Stimulated activated CD8-positive, alpha-beta memory T cell treated with anti-CD3 and anti-CD28 coated beads, Interleukin-4, amount 100 ng/mL, for 48 hours (primary cell): Measurements from ENCODE around the gene FAM72D.
"Not testable (repeated sequence)": the region's sequence is repeated elsewhere in the genome, so short reads cannot be mapped to it uniquely, and the experiment has no call there.

Experiments
- DNase-seq: peaks from one replicate; pipeline ENCODE4 v3.0.0-alpha.2; 2020

Gene FAM72D

DNA sequence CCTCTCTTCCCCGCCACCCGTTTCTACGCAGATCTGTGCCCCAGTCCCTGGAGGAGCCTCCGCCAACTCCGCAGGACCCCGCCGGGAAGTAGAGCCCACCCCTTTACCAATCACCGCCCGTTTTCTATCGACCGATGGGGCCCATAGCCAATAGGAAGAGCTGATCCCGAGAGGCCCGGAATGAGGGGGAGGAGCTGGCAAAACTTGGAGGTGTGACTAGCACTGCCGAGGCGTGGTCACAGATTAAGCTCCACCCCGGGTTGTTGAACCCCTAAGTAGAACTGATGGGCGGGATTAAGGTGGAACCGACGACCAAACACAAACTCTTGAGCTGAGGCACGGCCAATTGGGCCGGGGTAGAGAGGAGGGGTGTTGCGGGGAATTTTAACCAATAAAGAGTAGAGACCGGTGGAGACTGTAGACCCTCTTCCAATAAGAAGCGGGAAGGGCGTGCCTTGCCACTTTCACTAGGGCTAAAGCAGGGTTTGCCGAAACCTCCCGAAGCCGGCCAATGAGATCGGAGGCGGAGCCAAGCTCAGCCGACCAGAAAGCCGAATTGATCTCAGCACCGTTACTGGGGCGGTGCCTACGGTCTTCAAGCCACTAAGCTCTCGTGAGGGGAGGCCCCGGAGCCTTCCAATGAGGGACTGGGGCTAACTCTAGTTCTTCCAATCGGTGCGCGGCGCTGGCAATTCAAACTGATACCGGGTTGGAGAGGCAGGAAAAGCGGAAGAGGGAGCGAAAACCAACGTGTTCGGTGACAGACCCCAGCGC lies at the start of gene FAM72D, which contains the start of gene SRGAP2B:
Gene FAM72D, plus strand, starts transcription at position 691 of the 774 bp plus-strand sequence. CDS start 874 bp downstream, outside the sequence.
Gene SRGAP2B, minus strand, starts transcription at position 45 of the 774 bp plus-strand sequence. CDS start 2,427 bp downstream, outside the sequence.
- not testable (repeated sequence) for DNase-seq

DNA sequence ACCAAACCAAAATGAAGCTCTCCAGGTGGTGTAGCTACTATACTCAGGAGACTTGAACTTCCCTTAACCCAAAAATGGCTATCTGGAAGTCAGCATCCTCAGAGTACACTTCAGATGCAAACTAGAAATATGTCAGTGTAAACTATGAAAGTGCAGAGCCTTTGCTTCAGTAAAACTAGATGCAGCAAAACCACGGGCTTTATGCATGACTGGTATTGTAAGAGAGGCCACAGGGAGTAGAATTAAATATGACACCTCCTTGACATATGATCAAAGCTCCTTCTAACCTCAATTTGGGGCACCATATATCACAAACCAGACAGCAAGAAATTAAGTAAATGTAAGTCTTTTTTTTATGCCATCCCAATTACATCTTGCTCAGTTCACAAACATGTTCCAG lies 48.2 kb upstream of the FAM72D start:
- DNase-seq = not testable (repeated sequence)

DNA sequence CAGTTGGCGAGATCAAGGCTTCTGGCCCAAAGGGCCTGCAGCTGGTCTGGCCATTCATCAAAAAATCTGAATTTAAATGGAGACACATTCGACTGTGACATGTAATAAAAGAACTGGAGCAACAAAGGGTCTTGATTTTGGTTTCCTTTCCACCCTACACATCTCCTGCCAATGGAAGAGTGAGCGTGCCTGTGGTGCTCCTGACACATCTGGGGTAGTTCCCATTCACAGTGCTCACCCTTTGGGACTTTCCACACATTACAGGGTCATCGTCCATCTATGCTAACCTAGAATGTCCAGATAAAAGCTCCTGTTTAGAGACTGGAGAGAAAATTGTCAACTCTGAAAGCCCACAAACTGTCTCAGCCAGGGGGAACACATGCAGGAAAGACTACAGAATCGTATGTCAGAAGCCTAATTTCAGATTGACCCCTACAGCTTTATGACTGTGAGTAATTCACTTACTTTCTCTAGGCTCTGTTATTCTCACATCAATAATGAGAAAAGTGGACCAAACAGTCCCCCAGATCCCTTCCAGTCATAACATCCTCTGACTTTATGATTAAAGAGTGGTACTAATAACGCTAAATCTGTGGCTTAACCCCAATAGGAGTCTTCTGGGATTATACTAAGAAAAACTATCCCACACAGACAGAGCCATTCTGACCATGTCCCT lies 47.5 kb upstream of the FAM72D start:
- not testable (repeated sequence) for DNase-seq

DNA sequence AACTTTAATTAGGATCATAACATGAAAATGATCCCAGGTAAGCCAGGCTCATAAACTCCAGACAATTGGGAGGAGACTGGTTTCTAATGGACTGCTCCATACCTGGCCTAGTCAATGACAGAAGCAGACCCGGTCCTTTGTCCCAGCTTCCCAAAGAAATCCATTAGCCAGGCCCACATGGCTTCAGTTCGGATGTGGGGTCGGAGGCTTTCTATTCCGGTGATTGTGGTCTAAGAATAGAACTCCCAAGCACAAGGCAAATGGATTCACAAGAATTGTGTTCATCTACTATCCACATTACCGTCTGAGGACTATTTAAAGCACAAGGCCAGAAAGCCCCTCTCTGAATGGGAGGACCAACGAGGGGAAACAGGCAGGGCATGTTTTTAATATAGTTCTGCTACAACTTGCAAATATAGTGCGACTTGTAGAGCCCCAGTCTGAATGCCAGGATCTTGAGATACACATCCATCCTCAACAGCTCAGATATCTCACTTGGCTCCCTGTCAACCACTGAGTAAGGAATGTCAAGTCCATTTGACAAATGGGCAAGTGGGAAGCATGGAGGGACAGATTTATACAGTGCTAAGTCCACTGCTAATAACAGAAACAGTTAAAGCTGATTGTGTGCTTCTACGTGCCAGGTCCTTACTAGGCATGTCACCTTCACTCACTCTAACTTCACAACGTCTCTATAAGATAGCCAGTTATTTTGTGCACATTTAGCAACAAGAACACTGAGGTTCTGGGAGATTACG lies 43.6 kb upstream of the FAM72D start:
- DNase-seq = not testable (repeated sequence)

DNA sequence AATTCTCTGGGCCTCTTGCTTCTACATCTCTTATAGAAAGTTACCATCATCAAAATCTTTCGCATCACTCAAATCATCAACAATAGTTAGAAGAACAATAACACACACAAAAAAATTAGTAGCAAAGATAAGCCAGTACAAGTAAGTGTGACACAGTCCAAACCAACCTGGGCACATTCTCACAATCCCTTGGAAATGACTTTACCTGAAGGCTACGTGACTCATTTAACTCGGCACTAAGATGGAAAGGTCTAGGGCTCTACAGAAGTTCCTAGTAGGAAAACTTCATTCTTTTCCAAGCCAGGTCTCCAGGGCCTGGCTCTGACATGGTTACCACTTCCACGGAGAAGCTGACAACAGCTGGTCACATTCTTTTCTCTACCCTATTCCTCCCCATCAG lies 42.3 kb upstream of the FAM72D start:
- not testable (repeated sequence) for DNase-seq

DNA sequence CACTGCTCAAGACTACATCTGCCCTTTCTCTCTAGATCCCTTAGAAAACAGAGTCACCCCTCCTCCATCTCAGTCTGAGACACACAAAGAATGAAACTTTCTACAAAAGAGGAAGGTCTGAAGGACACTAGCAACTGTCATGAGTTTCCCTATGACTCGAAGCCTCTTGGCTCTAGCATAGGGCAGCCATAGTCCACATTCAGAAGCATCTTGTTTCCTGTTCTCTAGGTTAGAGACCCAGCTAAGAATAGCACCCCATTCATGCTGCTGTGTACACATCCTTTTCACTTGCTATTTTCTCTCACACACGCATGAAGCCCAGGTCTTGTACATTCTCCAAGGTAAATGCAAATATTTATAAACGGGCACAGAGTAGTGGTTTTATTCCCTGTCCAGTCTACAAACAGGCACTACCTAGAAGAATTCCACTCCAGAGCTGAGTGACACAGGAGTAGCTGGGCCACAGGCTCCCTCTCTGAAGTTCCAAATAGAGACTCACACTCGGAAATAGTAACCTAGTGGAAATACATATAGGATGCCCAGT lies 40.5 kb upstream of the FAM72D start:
- DNase-seq = not testable (repeated sequence)

DNA sequence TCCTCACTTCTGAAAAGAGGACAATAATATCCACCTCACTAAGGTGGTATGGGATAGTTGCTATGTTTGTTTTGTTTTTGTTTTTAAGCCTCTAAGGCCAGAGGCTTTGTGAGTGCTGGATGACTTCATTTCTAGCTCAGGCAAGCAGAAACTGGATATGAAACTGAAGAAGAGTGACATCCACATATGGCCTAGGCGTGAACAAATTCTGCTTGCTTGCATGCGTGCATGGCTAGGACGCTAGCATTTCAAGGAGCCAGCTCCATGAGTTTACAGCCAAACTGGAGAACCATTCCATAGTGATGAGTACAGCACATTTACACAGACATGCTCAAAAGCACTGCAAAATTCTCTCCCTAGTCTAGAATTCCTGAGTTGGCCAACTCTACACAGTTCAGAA lies 37.6 kb upstream of the FAM72D start:
- not testable (repeated sequence) for DNase-seq

DNA sequence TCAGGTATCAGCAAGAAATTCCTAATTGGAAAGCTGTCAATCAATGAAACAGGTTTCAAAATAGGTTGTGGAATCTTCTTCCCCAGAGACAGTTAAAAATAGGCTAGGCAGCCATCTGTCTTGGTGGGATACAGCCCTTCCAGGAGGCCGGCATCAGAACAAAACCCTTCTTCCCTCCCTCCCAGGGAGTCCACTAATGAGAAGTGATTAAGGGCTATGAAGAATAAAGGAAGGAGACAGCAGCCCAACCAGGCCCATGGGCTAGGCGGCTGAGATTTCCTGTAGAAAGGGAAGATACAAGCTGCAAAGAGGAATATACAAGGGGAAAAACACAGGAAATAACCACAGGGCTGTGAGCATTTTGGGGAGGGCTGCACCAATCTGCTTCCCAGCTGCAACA lies 32.5 kb upstream of the FAM72D start:
- DNase-seq = not testable (repeated sequence)

DNA sequence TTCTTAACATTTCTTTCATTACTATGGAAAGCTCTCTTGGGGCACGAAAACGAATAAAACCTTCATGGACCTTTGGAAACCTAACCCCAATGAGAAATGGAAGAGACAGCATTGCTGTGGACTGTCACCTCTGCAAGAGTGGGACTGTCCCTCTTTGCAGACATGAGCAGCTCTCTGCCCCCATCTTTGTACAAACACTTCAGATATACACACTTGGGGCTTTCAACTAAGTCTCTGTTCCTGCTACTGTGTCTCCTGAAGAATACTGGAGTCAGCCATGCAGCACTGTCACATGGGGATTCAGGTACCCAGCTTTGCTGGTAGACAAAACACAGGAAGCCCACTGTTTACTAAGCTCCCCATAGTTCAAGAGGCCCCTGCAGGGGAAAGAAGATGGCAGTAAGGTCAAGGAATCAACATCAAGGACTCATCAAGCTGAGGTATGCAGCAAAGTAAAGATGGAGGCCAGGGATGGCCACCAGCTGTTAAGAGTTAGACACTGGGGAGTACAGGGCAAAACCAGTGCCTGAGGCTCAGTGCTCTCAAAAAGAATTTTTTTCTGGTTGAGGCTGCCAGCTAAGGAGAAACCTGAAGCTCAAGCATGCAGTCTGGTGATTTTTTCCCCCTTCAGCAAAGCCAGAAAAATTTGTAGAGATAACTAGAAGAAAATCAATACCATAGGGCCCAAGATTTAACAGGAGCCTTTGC lies 31.7 kb upstream of the FAM72D start:
- DNase-seq = not testable (repeated sequence)

DNA sequence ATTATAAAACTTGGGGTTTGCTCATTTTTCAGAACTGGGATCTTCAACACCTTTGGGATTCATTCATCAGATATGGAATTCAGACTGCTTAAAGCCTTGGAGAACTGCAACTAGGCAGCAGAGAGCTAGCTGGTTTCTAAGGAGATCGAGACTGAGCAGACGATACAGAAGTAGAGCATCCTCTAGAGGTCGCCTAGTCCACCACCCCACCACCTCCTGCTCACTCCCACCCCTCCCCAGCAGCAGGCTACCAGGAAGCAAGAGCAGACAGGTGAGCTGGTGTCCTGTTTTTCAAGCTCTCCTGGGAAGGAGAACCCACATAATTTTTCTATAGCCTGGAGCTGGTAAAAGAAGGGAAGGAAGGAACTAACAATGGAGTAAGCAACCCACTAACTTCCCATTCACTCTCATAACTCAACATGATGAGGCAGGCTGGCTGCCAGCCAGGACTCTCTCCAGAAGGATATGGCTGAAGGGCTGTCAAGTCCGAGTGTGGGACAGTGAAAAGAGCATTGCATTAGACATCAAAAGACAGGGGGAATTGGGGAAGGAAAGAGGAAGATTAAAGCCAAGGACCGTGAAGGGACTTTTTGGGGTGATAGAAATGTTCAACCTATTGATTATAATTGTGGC lies 30.5 kb upstream of the FAM72D start:
- not testable (repeated sequence) for DNase-seq

DNA sequence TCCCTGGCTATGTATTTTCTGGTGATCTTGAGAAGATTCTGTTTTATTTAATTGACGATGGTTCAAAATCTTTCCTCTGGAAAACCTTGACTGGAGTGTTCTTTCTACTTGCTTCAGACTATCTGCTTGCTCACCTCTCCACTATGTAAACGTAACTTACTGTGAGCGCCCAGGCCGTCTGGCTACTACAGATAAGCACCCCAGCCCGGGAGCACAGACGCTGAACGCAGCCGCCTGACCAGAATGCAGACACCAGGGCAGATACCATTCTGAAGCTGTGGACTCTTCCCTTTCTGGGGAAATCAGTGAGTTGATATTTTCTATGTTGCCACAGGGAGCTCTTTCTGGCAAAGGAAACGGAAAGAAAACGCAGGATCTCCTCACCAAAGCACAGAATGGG lies 29.3 kb upstream of the FAM72D start:
- DNase-seq = not testable (repeated sequence)

DNA sequence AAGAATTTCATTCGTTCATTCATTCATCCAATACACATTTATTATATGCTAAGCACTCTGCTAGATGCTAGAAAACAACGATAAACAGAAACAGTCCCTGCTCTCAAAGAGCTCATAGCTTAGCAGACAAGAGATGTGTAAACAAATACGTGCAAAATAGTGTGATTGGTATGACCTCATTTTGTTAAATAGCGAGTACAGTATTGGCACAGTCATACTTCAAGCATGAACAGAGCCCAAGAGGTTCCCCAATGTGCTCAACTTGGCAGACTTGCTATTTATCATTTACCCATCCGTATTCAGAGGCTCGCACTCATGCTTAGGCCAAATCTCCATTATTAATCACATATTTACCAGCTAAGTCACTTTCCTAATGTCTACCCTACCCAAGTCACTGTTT lies 24.2 kb upstream of the FAM72D start:
- DNase-seq = not testable (repeated sequence)

DNA sequence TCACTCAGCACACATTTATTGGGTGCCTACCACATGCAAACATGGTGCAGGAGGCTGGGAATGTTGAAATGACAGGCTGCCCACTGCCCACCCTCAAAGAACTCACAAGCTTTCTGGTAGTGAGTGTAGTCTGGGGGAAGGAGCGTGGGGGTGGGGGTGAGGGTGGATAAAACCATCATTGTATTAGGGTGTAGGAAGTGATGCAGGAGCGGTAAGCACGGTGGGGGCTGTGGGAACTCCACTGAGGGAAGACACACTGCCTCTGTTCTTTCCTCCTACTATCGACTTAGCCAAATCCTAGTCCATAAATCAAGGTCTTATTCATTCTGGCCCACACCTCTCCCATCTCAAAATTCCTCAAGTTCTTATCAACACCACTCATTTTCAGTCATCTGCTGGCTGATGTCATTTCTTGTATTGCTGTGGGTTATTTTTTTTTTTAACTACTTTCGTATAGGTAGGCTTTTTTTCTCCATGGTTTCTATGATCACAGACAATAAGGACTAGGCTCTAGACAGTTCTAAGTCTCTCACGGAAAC lies 21.7 kb upstream of the FAM72D start:
- not testable (repeated sequence) for DNase-seq

DNA sequence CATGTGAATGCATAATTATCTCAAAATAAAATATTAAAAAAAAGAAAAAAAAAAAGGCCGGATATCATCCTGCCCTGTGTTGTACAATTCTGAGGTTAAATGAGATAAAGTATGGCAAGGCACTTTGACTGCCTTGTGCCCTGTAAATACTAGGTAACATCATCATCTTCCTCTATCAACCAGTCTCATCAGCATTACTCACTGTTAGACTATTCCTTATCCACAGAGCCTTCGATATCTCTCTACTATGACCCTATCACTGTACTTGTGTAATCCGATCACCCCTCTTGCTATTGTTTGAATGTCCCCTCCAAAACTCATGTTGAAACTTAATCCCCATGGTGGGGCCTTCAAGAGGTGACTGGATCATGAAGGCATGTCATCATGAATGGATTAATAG lies 18.9 kb upstream of the FAM72D start:
- DNase-seq = not testable (repeated sequence)

DNA sequence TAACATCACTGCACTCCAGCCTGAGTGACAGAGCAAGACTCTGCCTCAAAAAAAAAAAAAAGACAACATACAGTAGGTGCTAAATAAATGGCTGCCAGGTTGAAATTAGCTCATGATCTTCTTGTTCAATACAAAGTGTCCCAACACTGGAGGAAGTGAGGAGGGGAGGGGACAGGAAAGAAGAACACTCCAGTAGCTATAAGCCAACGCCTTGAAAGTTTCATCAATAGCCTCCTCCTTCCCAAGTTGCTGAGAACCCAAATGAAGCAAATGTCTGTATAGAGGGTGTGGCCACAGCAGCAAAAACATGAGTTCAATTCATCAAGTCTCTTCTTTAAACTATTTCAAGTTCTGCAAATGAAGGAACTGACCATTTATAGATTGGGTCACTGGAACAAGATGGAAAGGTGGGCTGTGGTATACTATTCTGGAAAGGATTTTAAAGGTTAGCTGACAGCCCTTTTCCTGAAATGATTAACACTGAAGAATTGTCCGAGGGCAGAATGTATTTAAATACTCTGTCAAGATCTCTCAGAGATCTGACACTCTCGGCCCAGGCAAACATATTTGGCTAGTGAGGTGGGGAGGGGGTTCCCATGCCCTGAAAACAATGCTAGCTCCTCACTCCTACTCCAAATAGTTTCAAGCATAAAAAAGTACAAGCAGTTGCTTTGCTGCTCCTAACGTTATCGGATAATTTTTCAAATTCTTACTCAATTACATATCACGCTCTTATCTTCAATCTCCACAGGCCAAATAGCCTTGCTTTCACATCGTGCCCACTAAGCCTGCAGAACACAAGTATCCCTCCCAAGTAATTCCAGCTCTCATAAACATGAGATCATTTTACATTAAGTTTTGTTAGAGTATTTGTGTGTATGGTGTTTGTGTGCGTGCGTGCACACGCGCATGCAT lies 17.6 kb upstream of the FAM72D start:
- DNase-seq = not testable (repeated sequence)

DNA sequence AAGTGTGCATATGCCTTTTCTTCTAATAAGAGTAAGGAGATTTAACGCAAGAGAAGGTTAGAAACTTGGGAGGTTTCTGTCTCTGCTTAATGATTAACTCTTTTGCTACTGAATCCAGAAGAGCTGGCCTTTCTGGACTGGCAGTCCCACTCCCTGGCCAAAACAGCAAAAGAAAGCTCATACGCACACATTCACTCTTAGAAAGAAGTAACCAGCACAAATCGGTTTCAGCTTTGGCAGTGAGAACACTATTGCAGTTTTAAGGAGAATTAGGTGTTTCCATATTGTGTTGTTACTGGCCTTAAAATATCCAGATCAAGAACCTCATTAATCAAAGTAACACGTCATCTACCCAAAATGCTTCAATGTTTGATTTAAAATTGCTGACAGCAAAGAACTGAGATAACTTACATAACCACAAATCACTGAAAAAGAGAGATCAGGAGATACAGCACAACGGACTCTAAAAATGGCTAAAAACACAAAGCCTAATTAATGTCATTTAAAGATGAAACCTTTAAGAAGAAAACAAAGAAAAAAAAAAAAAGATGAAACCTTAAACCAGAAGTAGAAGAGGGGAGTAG lies 16.9 kb upstream of the FAM72D start:
- not testable (repeated sequence) for DNase-seq

DNA sequence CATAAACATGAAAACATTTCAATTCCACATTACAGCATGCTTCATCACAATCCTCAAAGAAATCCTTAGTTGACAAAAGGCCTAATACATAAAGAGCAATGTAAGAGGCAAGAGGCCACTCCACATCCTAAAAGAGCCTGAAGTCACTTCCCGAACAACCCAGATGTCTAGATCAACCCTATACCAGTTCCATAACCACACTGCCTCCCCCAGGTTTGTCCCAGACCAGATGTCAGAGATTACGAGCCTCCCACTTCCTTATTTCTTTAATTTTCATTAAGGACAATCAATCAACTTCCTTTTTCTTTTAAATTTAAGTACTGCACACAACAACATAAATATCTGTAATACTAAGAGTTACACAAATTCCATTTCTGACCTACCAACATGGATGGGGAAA lies 16.0 kb upstream of the FAM72D start:
- not testable (repeated sequence) for DNase-seq

DNA sequence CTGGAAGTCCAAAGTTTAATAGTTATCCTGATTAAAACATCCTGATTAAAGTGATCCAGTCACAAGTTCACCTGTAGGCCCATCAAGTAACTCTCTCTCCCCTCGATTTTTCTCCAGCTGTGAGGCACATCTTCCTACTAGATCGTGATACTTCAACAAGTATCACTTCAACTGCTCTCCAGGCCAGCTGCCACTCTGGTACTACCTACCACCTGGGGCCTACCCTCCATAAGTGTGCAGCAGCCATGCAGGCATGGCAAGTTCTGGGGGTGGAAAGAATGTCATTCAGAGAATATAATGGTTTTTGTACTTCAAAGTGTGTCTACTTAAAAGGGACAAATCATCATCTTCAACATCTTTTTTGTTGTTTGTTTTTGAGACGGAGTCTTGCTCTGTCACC lies 15.6 kb upstream of the FAM72D start:
- DNase-seq = not testable (repeated sequence)

DNA sequence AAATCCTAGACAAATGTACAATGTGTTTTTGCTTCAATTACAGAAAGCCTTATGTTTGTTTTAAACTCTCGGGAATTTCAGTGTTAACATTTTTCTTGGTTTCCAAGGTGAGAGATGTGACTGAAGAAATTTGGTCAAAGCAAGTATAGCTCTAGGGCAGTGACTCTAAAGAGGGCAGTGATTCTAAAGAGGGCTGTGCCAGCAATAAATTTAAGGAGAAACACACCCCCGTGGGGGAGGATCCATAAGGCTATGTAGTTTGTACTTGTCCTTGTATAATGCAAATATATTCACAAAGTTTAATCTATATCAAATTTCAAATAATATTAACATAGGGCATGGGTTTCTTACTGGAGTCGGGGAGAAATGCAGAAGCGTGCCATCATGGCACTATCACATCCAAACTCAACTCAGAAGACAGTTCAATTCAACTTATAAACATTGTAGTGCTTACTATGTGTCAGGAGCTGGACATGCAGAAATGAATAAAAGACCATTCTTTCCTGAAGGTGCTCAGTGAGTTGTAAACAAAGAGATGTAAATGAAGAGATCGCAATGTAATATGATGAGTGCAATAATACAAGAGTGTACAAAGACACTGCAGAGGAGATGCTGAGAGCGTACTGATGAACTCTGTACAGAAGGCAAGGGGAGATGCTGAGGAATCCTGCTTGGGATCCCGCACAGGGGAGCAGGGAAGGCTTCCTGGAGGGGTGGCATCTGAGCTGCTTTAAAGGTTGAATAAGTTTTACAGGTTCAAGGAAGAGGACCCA lies 13.1 kb upstream of the FAM72D start:
- not testable (repeated sequence) for DNase-seq
